NCI-H1048 (cell line): ENCODE results near the gene DUOXA1.
"Not testable (repeated sequence)": the region's sequence is repeated elsewhere in the genome, so short reads cannot be mapped to it uniquely, and the experiment has no call there.

Experiments used
- DNase-seq: peaks from one replicate; lab custom pipeline; 2025; lab: John Stamatoyannopoulos, UW

The DUOXA1 gene

DNA sequence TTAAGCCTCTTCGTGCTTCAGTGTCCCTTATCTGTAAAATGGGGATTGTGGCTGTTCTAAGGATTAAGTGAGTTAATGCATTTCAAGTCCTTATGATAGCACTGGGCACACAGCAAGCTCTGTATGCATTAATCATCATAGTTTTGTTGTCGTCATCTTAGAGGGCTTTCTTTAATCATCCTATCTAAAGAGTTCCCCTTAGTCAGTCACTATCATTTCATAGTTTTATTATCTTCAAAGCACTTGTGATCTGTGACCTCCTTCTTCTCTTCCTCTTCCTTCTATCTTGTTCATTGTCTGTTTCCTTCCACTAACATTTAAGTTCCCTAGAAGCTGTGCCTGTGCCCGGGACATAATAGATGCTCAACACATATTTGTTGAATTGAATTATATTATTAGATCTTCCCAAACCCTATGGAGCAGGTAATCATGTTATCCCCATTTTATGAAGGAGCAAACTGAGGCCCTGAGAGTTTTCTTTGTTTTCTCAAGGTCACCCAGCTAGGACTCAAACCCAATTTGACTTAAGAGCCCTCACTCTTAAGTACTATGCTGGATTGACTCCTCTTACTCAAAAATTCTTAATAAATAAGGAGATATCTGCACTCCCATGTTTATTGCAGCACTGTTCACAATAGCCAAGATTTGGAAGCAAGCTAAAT, 39.8 kb downstream of the DUOXA1 start:
- no peak for DNase-seq

DNA sequence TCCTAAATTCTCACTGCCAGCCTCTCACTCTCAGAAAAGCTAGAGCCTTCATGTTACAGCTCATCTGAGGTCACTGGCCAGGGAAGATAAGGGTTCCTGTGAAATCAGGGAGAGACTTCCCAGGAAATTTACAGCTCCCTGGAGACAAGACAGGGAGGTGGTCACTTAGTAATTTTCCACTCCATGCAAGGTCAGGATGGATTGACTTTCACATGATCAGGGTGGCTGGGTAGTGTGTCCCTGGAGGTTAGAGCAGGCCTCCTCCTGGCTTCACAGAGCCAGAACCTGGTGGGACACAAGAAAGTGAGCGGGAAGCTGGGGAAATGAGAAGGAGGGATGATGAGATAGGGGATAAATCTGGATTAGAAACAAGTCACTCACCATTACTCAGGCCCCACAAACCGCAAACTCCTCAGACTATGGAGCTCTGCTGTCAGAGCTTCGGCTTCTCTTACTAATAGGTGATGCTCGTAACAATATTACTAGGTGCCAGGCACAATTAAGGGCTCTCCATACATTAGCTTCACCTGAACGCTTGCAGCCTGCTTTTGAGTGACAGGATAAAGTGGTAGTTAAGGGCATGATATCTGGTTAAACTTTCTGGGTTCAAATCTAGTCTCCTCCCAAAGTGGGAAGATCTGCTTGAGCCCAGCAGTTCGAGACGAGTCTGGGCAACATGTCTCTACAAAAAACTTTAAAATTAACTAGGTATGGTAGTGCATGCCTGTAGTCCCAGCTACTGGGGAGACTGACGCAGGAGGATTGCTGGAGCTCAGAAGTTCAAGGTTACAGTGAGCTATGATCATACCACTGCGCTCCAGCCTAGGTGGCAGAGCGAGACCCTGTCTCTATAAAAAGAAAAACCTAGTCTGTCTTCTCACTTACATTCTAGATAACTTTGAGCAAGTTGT, 40.6 kb downstream of the DUOXA1 start:
- no peak for DNase-seq

DNA sequence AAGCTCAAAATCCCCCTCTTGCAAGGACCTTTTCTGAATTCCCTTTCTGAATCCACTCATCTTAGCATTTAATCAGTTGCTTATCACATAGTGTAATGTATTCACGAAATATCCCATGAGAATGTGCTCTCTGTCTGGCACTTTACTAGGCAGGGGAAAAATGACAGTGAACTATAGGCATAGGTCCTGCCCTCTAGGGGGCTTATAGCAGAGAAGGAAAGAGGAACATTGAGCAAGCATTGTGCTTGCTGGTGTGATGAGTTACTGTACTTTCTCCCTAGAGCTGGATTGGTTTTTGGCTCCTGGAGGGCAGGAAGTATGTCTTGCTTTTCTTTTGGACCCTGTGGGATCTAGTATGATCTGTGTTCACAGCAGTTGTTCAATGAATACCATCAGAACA, 42.2 kb downstream of the DUOXA1 start:
- no peak for DNase-seq

DNA sequence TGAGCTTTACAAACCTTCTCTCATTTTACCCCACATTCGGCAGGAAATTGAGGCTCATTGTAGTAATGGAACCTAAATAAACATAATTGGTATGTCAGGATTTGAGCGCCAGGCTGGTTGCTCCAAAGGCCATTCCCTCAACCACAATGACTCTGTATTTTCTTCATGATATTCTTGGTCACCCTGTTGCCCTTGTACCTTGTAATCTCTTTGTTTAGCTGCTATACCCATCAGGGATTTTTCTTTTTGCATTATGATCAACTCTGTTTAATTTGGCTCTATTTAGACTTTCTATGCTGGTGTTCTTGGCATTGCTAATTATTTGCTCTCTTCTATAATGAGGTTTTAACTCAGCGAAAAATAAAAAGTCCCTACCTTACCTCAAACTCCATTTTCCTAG, 45.5 kb downstream of the DUOXA1 start:
- no peak for DNase-seq

DNA sequence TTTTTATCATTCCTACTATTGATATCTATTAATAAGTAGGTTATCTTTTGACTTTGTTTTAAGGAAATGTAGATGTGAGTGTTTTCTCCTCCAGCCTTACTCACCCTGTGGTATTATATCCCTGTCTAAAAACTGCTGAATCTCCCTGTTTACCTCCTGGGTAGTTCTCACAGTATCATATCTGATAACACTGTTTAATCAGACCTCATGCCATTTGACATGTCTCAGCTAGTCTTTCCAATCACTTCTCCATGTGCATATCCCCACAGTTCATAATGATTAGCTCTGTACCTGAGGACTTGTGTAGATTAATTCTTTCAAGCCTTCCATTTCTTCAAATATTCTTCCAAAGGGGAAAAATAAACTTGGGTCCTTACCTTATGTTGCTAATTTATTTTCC, 46.5 kb downstream of the DUOXA1 start:
- DNase-seq, result no peak

DNA sequence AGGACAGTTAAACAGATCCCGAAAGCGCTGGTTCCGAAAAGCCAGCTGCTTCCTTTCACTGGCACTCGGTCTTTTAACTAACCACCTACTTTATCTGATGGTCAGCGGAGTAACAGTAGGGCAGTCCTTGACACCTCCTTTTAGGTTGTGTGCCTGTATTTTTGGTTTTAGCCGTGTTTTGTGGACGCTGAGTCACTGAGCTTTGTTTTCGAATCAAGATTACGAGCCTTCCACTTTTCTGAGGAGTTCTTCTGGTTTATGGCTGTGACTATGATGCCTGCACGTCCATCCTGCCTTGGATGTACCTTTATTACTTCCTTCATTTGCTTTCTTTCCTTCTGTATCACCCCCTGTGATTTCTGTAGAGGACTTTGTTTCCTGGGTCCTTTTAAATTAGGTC, 47.3 kb downstream of the DUOXA1 start:
- DNase-seq, result not testable (repeated sequence)

DNA sequence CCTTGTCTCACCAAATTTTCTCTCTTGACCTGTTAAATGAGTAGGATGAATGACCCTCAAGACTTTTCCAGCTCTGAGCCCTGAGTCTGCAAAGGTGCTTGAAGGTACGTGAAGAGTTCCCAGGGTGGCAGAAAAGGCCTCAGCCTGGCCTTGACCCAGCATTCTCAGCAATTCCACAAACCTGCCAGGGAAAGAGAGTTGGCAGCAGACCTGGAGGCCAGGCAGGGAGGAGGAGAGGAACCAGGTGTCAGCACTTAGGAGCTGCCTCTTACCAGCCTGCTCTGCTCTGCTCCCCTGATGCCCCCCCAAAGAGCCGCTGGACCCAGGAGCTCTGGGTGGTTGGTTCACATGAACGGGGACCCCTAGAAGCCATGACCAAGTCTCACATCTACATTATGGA, 49.1 kb downstream of the DUOXA1 start:
- DNase-seq, result not testable (repeated sequence)

DNA sequence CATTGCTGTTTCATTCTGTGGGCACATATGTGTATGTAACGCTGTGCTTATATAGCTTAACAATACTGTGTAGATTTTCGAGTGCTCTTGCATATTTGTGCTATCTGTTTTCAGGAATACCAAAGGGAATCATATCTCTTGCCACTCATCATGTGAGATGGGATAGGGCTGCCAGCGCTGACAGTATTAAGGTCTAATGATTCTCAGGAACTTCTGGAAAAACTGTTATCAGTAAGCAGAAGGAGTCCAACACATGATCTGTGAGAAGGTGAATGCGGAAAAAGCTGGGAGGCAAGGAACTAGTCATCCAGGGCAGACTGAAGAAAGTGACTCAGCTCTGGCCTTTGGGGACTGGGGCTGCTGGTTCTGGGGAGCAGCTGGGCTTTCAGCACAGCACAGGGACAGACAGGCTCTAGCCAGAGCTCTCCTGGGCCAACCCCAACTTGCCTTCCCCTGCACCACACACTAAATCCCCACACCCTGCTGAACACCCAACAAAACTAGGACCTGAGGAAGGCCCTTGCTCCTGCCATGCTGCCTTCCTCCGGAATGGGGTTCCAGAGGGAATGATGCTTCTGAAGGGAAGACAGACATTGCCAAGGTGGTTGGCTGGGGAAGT, 49.9 kb downstream of the DUOXA1 start:
- not testable (repeated sequence) for DNase-seq

DNA sequence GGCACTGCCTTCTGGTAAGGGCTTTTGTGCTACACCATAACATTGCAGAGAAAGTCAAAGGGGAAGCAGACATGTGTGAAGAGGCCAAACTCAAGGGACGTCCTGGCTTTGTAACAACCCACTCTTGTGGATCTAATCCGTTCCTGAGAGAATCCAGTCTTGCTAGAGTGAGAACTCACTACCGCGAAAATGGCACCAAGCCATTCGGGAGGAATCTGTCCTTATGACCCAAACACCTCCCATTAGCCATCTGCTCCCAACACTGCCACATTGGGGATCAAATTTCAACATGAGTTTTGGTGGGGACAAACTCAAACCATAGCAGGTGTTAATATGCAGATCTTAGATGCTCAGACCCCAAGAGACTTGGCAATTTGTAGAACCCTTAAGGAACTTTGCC, 50.5 kb downstream of the DUOXA1 start:
- DNase-seq, result not testable (repeated sequence)

DNA sequence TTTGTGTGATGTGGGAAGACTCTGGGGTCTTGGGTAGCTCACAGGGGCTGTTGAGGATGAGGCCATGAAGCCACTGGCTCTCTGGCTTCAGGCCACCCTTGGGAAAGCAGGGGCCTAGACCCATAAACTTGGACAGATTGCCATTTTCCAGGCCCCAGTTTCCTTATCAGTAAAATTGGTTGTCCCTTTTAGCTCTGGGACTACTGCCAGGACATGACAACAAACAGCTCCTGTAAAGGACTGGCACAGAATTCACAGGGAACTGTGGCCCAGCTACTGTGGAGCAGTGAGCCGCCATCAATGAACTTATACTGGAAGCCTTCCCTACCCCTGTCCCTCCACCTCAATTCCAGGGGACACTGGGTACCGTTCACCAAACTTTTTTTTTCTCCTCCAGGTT, 52.3 kb downstream of the DUOXA1 start:
- not testable (repeated sequence) for DNase-seq

DNA sequence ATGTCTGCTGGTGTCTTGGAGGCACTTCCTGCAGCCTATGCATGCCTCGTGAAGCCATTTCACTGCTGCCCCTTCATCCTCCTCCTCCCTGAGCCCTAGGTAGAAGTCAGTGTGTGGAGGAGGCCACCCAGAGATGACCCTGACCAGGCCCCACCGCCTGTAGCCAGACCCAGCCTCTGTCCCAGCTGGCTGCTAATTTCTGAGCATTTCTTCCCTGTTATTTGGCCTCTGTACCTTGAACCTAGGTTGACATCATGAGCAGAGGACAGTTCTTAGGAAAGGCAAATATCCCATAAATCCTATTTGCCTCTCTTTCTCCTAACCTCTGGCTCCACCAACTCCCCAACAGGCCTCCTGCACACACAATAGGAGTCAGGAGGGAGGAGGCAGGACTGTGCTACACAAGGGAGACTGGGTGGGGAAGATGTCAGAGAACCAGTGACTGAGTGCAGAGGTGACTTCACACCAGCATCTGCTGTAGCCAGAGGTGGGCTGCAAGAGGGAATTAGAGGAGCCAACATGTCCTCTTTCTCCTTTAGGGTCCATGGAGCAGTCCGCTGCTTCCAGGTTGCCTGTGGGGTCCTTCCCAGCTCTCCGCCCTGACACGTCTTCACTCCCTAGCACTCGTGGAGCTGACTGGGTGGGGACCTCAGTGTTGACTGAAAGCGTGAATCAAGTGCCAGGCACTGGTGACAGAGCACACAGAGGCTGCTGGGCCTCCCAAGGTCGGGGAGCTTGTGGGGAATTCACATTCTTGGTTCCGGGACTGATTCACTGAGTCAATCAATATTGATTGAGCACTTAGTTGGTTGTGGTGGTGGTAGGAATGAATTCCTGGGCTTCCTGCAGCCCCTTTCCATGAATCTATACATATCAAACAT, 54.0 kb downstream of the DUOXA1 start:
- DNase-seq, result not testable (repeated sequence)

DNA sequence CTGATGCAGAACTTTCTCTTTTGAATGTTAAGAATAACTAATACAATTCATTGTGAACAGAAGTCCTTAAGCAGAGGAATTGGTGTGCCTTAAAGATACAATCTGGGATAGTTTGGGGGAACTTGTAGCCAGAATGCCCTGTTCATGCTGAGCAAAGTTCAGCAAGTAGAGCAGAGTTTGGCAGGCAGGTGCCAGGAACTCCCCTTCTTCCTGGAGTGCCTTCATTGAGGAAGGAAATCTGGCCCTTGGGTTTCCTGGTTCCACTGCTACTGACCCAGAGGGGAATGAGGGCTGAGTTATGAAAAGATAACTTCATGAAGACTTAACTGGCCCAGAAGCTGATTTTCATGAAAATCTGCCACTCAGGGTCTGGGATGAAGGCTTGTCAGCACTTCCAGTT, 56.1 kb downstream of the DUOXA1 start:
- DNase-seq, result not testable (repeated sequence)

DNA sequence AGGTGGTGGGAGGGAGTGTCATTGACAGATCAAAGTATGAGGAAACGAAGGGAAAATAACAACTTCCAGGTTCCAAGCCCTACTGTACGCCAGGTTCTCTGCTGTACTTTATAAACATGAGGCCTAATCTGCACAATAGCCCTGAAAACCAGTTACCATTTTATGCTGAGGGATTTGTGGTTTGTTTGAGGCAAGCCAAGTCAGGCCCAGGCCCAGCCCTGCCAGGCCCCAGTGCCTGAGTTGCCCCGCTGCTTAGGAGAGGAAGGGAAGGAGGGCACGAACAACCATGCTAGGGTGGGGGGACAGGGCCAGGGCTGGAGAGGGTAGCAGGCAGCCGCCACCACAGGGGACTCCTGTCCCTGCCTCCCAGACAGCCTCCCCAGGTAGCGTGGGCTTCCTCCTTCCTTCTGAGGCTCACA, 59.7 kb downstream of the DUOXA1 start:
- not testable (repeated sequence) for DNase-seq
